Measurements from ENCODE around the gene PRKG1.
"Not testable (repeated sequence)": the region's sequence is repeated elsewhere in the genome, so short reads cannot be mapped to it uniquely, and the experiment has no call there.

The PRKG1 gene

GRCh38 chr10:51270936-51271530, 196.7 kb downstream of the PRKG1 start:
- Histone ChIP-seq H2BK15ac (replicated peaks; ENCODE audit: low read depth) (no peak overlapping the region), H3K4me2 (ENCODE audit: low read length) (no peak overlapping the region), H3K27me3 (ENCODE audit: insufficient read depth, low read length, poor library complexity) (no peaks in the 10 kb centered on the region), H3K4me1 (ENCODE audit: control insufficient read depth, low read depth, low read length) (peaks cover 1% of the 10 kb centered on the region), H3K18ac (ENCODE audit: low read length) (no peak overlapping the region), H3K4ac (ENCODE audit: low read depth, low read length) (no peak overlapping the region), H3K4me3 (ENCODE audit: low read length) (no peak overlapping the region), H3K79me2 (ENCODE audit: control insufficient read depth, insufficient read depth, low read length) (no peaks in the 10 kb centered on the region), H3K36me3 (ENCODE audit: control insufficient read depth, insufficient read depth, low read length) (no peaks in the 10 kb centered on the region), H3K56ac (ENCODE audit: low read length) (no peak overlapping the region), H2BK5ac (ENCODE audit: low read length) (no peak overlapping the region), H2BK120ac (ENCODE audit: low read depth, low read length) (no peak overlapping the region), H3K79me1 (ENCODE audit: low read length) (no peaks in the 10 kb centered on the region), H4K5ac (ENCODE audit: low read length) (no peak overlapping the region), H3K23ac (ENCODE audit: low read length) (no peak overlapping the region), H3K27ac (ENCODE audit: low read depth, low read length) (no peak overlapping the region), H4K8ac (ENCODE audit: low read depth, low read length) (no peak overlapping the region), H3K9ac (ENCODE audit: low read length) (no peak overlapping the region), H2AK5ac (ENCODE audit: low read length) (no peak overlapping the region)
- DNase-seq: no peak
- WGBS (ENCODE audit: extremely low coverage, insufficient coverage, low lambda C conversion rate): no CpG with 5 or more reads among the region's 2 CpGs

GRCh38 chr10:51272099-51272498, 197.8 kb downstream of the PRKG1 start:
- H3K4me3 ChIP-seq (ENCODE audit: low read length); H3K27me3 ChIP-seq (ENCODE audit: insufficient read depth, low read length, poor library complexity); H4K5ac ChIP-seq (ENCODE audit: low read length); H3K18ac ChIP-seq (ENCODE audit: low read length); H3K27ac ChIP-seq (ENCODE audit: low read depth, low read length); H4K8ac ChIP-seq (ENCODE audit: low read depth, low read length); H2BK120ac ChIP-seq (ENCODE audit: low read depth, low read length); H2BK15ac ChIP-seq (replicated peaks; ENCODE audit: low read depth); DNase-seq; H3K4me1 ChIP-seq (ENCODE audit: control insufficient read depth, low read depth, low read length); H3K4me2 ChIP-seq (ENCODE audit: low read length); H2BK5ac ChIP-seq (ENCODE audit: low read length); H2AK5ac ChIP-seq (ENCODE audit: low read length); H3K56ac ChIP-seq (ENCODE audit: low read length); H3K36me3 ChIP-seq (ENCODE audit: control insufficient read depth, insufficient read depth, low read length); H3K79me1 ChIP-seq (ENCODE audit: low read length); H3K23ac ChIP-seq (ENCODE audit: low read length); H3K79me2 ChIP-seq (ENCODE audit: control insufficient read depth, insufficient read depth, low read length); H3K9ac ChIP-seq (ENCODE audit: low read length); H3K4ac ChIP-seq (ENCODE audit: low read depth, low read length): not testable (repeated sequence)
- no CpG with 5 or more reads among the region's 2 CpGs for WGBS (ENCODE audit: extremely low coverage, insufficient coverage, low lambda C conversion rate)

GRCh38 chr10:51272555-51272954, 198.3 kb downstream of the PRKG1 start:
- H3K36me3 ChIP-seq (ENCODE audit: control insufficient read depth, insufficient read depth, low read length): no peaks in the 10 kb centered on the region
- H3K4me3 ChIP-seq (ENCODE audit: low read length): no peak overlapping the region

DNA sequence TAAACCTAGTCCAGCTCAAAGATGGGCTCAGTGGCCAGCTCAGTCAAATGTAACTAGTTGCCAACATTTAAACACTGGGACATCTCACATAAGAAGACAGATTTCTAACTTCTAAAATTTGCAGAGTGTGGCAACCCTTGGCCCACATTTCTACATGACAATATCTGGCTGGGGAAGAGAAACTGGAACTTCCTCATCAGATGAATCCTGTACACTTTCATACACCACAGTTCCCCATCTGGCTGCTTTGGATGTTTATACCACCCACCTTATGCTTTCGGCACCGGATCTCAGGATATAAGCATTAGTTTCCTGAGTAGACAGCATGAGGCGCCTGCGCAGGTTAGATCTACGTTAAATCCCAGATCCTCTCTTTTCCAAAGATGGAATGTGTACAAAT, 199.3 kb downstream of the PRKG1 start:
- H4K8ac ChIP-seq (ENCODE audit: low read depth, low read length): no peak overlapping the region
- H3K4me2 ChIP-seq (ENCODE audit: low read length): no peak overlapping the region
- no peak overlapping the region for H3K27ac ChIP-seq (ENCODE audit: low read depth, low read length)
- H3K4ac ChIP-seq (ENCODE audit: low read depth, low read length): no peak overlapping the region
- no peak overlapping the region for H4K5ac ChIP-seq (ENCODE audit: low read length)
- H3K79me2 ChIP-seq (ENCODE audit: control insufficient read depth, insufficient read depth, low read length): no peaks in the 10 kb centered on the region
- H3K27me3 ChIP-seq (ENCODE audit: insufficient read depth, low read length, poor library complexity): no peaks in the 10 kb centered on the region
- H2BK5ac ChIP-seq (ENCODE audit: low read length): no peak overlapping the region
- H3K4me1 ChIP-seq (ENCODE audit: control insufficient read depth, low read depth, low read length): no peaks in the 10 kb centered on the region
- no peak overlapping the region for H3K18ac ChIP-seq (ENCODE audit: low read length)
- no peak overlapping the region for H3K56ac ChIP-seq (ENCODE audit: low read length)
- H3K79me1 ChIP-seq (ENCODE audit: low read length): no peaks in the 10 kb centered on the region
- WGBS (ENCODE audit: extremely low coverage, insufficient coverage, low lambda C conversion rate): no CpG with 5 or more reads among the region's 5 CpGs
- H3K23ac ChIP-seq (ENCODE audit: low read length): no peak overlapping the region
- H2BK15ac ChIP-seq (replicated peaks; ENCODE audit: low read depth): no peak overlapping the region
- no peak for DNase-seq
- no peak overlapping the region for H2BK120ac ChIP-seq (ENCODE audit: low read depth, low read length)
- no peak overlapping the region for H2AK5ac ChIP-seq (ENCODE audit: low read length)
- H3K9ac ChIP-seq (ENCODE audit: low read length): no peak overlapping the region
- H3K4me3 ChIP-seq (ENCODE audit: low read length): no peak overlapping the region
- no peaks in the 10 kb centered on the region for H3K36me3 ChIP-seq (ENCODE audit: control insufficient read depth, insufficient read depth, low read length)

More at GRCh38 chr10:51272555-51272954, 198.3 kb downstream of the PRKG1 start:
- H3K79me2 ChIP-seq (ENCODE audit: control insufficient read depth, insufficient read depth, low read length): no peaks in the 10 kb centered on the region
- no peak overlapping the region for H2AK5ac ChIP-seq (ENCODE audit: low read length)
- H3K79me1 ChIP-seq (ENCODE audit: low read length): no peaks in the 10 kb centered on the region
- H3K4ac ChIP-seq (ENCODE audit: low read depth, low read length): no peak overlapping the region
- no peak overlapping the region for H3K56ac ChIP-seq (ENCODE audit: low read length)
- H2BK120ac ChIP-seq (ENCODE audit: low read depth, low read length): no peak overlapping the region
- H3K18ac ChIP-seq (ENCODE audit: low read length): no peak overlapping the region
- no peak overlapping the region for H3K4me2 ChIP-seq (ENCODE audit: low read length)
- no peak for DNase-seq
- no peak overlapping the region for H3K9ac ChIP-seq (ENCODE audit: low read length)
- no peak overlapping the region for H2BK15ac ChIP-seq (replicated peaks; ENCODE audit: low read depth)
- H3K27ac ChIP-seq (ENCODE audit: low read depth, low read length): no peak overlapping the region
- H3K27me3 ChIP-seq (ENCODE audit: insufficient read depth, low read length, poor library complexity): no peaks in the 10 kb centered on the region
- H4K5ac ChIP-seq (ENCODE audit: low read length): no peak overlapping the region
- no CpG with 5 or more reads among the region's 1 CpG for WGBS (ENCODE audit: extremely low coverage, insufficient coverage, low lambda C conversion rate)
- no peak overlapping the region for H2BK5ac ChIP-seq (ENCODE audit: low read length)
- H3K23ac ChIP-seq (ENCODE audit: low read length): no peak overlapping the region
- H3K4me1 ChIP-seq (ENCODE audit: control insufficient read depth, low read depth, low read length): no peaks in the 10 kb centered on the region
- no peak overlapping the region for H4K8ac ChIP-seq (ENCODE audit: low read depth, low read length)

- H4K5ac ChIP-seq (ENCODE audit: low read length); H3K27me3 ChIP-seq (ENCODE audit: insufficient read depth, low read length, poor library complexity); H3K23ac ChIP-seq (ENCODE audit: low read length); H2BK15ac ChIP-seq (replicated peaks; ENCODE audit: low read depth); H2BK5ac ChIP-seq (ENCODE audit: low read length); DNase-seq; H3K9ac ChIP-seq (ENCODE audit: low read length); H3K4me1 ChIP-seq (ENCODE audit: control insufficient read depth, low read depth, low read length); H3K4me2 ChIP-seq (ENCODE audit: low read length); H3K4me3 ChIP-seq (ENCODE audit: low read length); H3K4ac ChIP-seq (ENCODE audit: low read depth, low read length); H2BK120ac ChIP-seq (ENCODE audit: low read depth, low read length); H4K8ac ChIP-seq (ENCODE audit: low read depth, low read length); H3K27ac ChIP-seq (ENCODE audit: low read depth, low read length); H3K79me2 ChIP-seq (ENCODE audit: control insufficient read depth, insufficient read depth, low read length); H3K79me1 ChIP-seq (ENCODE audit: low read length); H3K36me3 ChIP-seq (ENCODE audit: control insufficient read depth, insufficient read depth, low read length); H2AK5ac ChIP-seq (ENCODE audit: low read length); H3K18ac ChIP-seq (ENCODE audit: low read length); H3K56ac ChIP-seq (ENCODE audit: low read length): not testable (repeated sequence)
- WGBS (ENCODE audit: extremely low coverage, insufficient coverage, low lambda C conversion rate): no CpG with 5 or more reads among the region's 6 CpGs
Measured at GRCh38 chr10:51276097-51276496, 201.8 kb downstream of the PRKG1 start.

GRCh38 chr10:51281387-51281786, 207.1 kb downstream of the PRKG1 start:
- not testable (repeated sequence) for H4K5ac ChIP-seq (ENCODE audit: low read length); H3K4ac ChIP-seq (ENCODE audit: low read depth, low read length); H3K27ac ChIP-seq (ENCODE audit: low read depth, low read length); H2BK120ac ChIP-seq (ENCODE audit: low read depth, low read length); H3K4me2 ChIP-seq (ENCODE audit: low read length); H3K27me3 ChIP-seq (ENCODE audit: insufficient read depth, low read length, poor library complexity); H3K56ac ChIP-seq (ENCODE audit: low read length); H3K18ac ChIP-seq (ENCODE audit: low read length); H3K4me3 ChIP-seq (ENCODE audit: low read length); H2BK15ac ChIP-seq (replicated peaks; ENCODE audit: low read depth); H2BK5ac ChIP-seq (ENCODE audit: low read length); H4K8ac ChIP-seq (ENCODE audit: low read depth, low read length); H3K79me2 ChIP-seq (ENCODE audit: control insufficient read depth, insufficient read depth, low read length); DNase-seq; H3K4me1 ChIP-seq (ENCODE audit: control insufficient read depth, low read depth, low read length); H3K9ac ChIP-seq (ENCODE audit: low read length); H3K36me3 ChIP-seq (ENCODE audit: control insufficient read depth, insufficient read depth, low read length); H3K23ac ChIP-seq (ENCODE audit: low read length); H3K79me1 ChIP-seq (ENCODE audit: low read length); H2AK5ac ChIP-seq (ENCODE audit: low read length)
- no CpG with 5 or more reads among the region's 5 CpGs for WGBS (ENCODE audit: extremely low coverage, insufficient coverage, low lambda C conversion rate)
